K562 (cell line): ENCODE measurements around the gene TOMM22. TPM values are rescaled to one million over a fixed set of nuclear protein-coding genes. Genes with fewer than 3 reads are reported as not detected.

Experiments used
- CREBBP ChIP-seq: IDR thresholded peaks from one replicate; pipeline ENCODE4 v1.6.1; 2012; ENCODE audit warnings: low read depth, mild to moderate bottlenecking, control low read depth, inconsistent platforms, low read length
- FOSL1 ChIP-seq: fragments of 200-800 bp; sonication (Bioruptor generic); conservative IDR thresholded peaks from 2 replicates; pipeline ENCODE4 v1.6.1; 2016; ENCODE audit warnings: missing genetic modification characterization, missing compliant biosample characterization
- GABPA ChIP-seq: fragments of 200-800 bp; sonication (Bioruptor generic); conservative IDR thresholded peaks from 2 replicates; pipeline ENCODE4 v1.6.1; 2016; ENCODE audit warnings: low read depth, missing genetic modification characterization, missing compliant biosample characterization
- GTF2E2 ChIP-seq: fragments of 200-800 bp; sonication (Bioruptor generic); IDR thresholded peaks from 2 replicates; pipeline ENCODE4 v1.6.1; 2016; ENCODE audit warnings: missing genetic modification characterization, missing compliant biosample characterization
- HDAC3 ChIP-seq: fragments of 450-650 bp; IDR thresholded peaks from 2 replicates; pipeline ENCODE4 v1.6.1; 2018; ENCODE audit warnings: borderline replicate concordance, mild to moderate bottlenecking, moderate library complexity; ENCODE audit not compliant: partially characterized antibody
- HDAC8 ChIP-seq: fragments of 450-650 bp; IDR thresholded peaks from 2 replicates; pipeline ENCODE4 v1.6.1; 2016; ENCODE audit warnings: mild to moderate bottlenecking, missing genetic modification characterization, moderate library complexity, missing compliant biosample characterization
- HMGN3 ChIP-seq: IDR thresholded peaks from 2 replicates; pipeline ENCODE4 v1.6.1; 2011; ENCODE audit warnings: borderline replicate concordance, low read depth, mild to moderate bottlenecking, mixed read lengths, low read length; ENCODE audit not compliant: insufficient read length; ENCODE audit errors: extremely low read depth
- JUND ChIP-seq, 2 experiments: IDR thresholded peaks; 2 replicates in 1 of 2; 3 replicates in 1 of 2; pipeline ENCODE4 v1.6.1; 2011; ENCODE audit warnings: borderline replicate concordance in 2 of 2, low read depth in 2 of 2, low read length in 2 of 2, improper control_type of control experiment in 1 of 2, missing biosample characterization in 1 of 2, missing genetic modification characterization in 1 of 2, missing genetic modification reagents in 1 of 2
- KDM5B ChIP-seq: fragments of 200-600 bp; sonication (generic); IDR thresholded peaks from 2 replicates; pipeline ENCODE4 v1.6.1; 2012; ENCODE audit warnings: low read depth, mild to moderate bottlenecking, moderate library complexity, low read length, control low read depth, inconsistent platforms; ENCODE audit not compliant: insufficient replicate concordance
- MAZ ChIP-seq, 2 experiments: fragments of 450-650 bp in 1 of 2; sonication (generic) in 1 of 2; formaldehyde crosslinking; IDR thresholded peaks in 1 of 2; conservative IDR thresholded peaks in 1 of 2; 2 replicates each; pipeline versions ENCODE4 v1.4.0 to v1.5.0; 2020; ENCODE audit warnings: mild to moderate bottlenecking in 1 of 2, missing genetic modification reagents in 1 of 2
- NBN ChIP-seq: fragments of 450-650 bp; IDR thresholded peaks from 2 replicates; pipeline ENCODE4 v1.6.1; 2016; ENCODE audit warnings: low read depth, mild to moderate bottlenecking
- NFIC ChIP-seq: fragments of 450-650 bp; IDR thresholded peaks from 2 replicates; pipeline ENCODE4 v1.6.1; 2017; ENCODE audit warnings: mild to moderate bottlenecking, inconsistent platforms
- NONO ChIP-seq, 2 experiments: fragments of 200-400 bp in 1 of 2; fragments of 450-650 bp in 1 of 2; formaldehyde crosslinking in 1 of 2; IDR thresholded peaks; 2 replicates each; pipeline ENCODE4 v1.6.1; 2017; ENCODE audit warnings: low read depth in 2 of 2, mild to moderate bottlenecking in 2 of 2, moderate library complexity in 2 of 2, low read length in 1 of 2
- POLR2B ChIP-seq: fragments of 450-650 bp; IDR thresholded peaks from 2 replicates; pipeline ENCODE4 v1.6.1; 2018; ENCODE audit warnings: low read depth; ENCODE audit not compliant: partially characterized antibody
- PTRF ChIP-seq: fragments of 450-650 bp; IDR thresholded peaks from 2 replicates; pipeline ENCODE4 v1.6.1; 2016; ENCODE audit warnings: mild to moderate bottlenecking, missing genetic modification characterization, missing compliant biosample characterization
- THAP12 ChIP-seq: fragments of 250-450 bp; sonication (Bioruptor Pico); IDR thresholded peaks from 2 replicates; pipeline ENCODE4 v1.9.0; 2021; ENCODE audit warnings: mild to moderate bottlenecking, inconsistent platforms
- YY1 ChIP-seq, 3 experiments: IDR thresholded peaks; 2 replicates each; pipeline ENCODE4 v1.6.1; 2011; ENCODE audit warnings: low read length in 2 of 3, mild to moderate bottlenecking in 2 of 3, moderate library complexity in 2 of 3, borderline replicate concordance in 1 of 3, control low read depth in 1 of 3, low read depth in 1 of 3; ENCODE audit not compliant: insufficient read depth in 3 of 3, insufficient replicate concordance in 2 of 3, control insufficient read depth in 1 of 3, insufficient read length in 1 of 3; ENCODE audit errors: extremely low read depth in 1 of 3
- ZBTB7A ChIP-seq: IDR thresholded peaks from 2 replicates; pipeline ENCODE4 v1.6.1; 2011; ENCODE audit warnings: low read depth, mild to moderate bottlenecking, low read length, moderate library complexity, borderline replicate concordance; ENCODE audit not compliant: control insufficient read depth
- ZEB2 ChIP-seq: fragments of 450-650 bp; IDR thresholded peaks from 2 replicates; pipeline ENCODE4 v1.6.1; 2016
- ZNF395 ChIP-seq: fragments of 200-800 bp; sonication (Bioruptor generic); IDR thresholded peaks from 2 replicates; pipeline ENCODE4 v1.6.1; 2017; ENCODE audit warnings: missing genetic modification characterization, missing compliant biosample characterization
- ZNF584 ChIP-seq: fragments of 200-800 bp; sonication (Bioruptor generic); IDR thresholded peaks from 2 replicates; pipeline ENCODE4 v1.6.1; 2016; ENCODE audit warnings: low read depth, mild to moderate bottlenecking, missing genetic modification characterization, missing compliant biosample characterization
- polyA plus RNA-seq, 8 experiments: library from polyadenylated mRNA; depleted of rRNA in 4 of 8; stranded (reverse) in 5 of 8; unstranded in 3 of 8; fragments of >200 nt; fragmentation: Nextera tagmentation in 2 of 8; fragmentation: Illumina TruSeq in 1 of 8; extraction: Ambion mirVana in 2 of 8; extraction: Trizol in 1 of 8; gene quantifications; 2 replicates each; pipeline versions ENCODE4 v1.2.1 to v1.2.3, GENCODE V29; 2011 to 2014; ENCODE audit warnings: inconsistent platforms in 1 of 8, missing spikeins in 1 of 8
- total RNA-seq, 7 experiments: library from RNA; depleted of rRNA in 6 of 7; stranded (reverse); fragments of >200 nt in 6 of 7; fragmentation: Illumina TruSeq in 2 of 7; extraction: Trizol in 2 of 7; gene quantifications; 2 replicates each; pipeline versions ENCODE4 v1.2.1 to v1.2.3, GENCODE V29; 2011 to 2021; ENCODE audit warnings: low replicate concordance in 1 of 7

The TOMM22 gene
- total and polyA plus RNA-seq, 9 of the 15 experiments (the other 6 are each of a cell fraction or from before 2014, with no cell fraction given): 25.8 to 108 (median 73.8) TPM

- TF ChIP-seq THAP12 (CRISPR knock-in tag) (peak; percentile 80; the same call in 1 of the 2 replicates), PTRF (tag) (no peak), POLR2B (no peak), ZNF395 (CRISPR knock-in tag) (peak; percentile 84), FOSL1 (tag) (peak; percentile 75), ZBTB7A (peak; percentile 59; the same call in 1 of the 2 replicates), YY1 (IDR thresholded peaks at IDR 0.05; ENCODE audit: borderline replicate concordance in 1 of 3, control insufficient read depth in 1 of 3, extremely low read depth in 1 of 3, insufficient read depth in 3 of 3, insufficient read length in 1 of 3, insufficient replicate concordance in 2 of 3, low read depth in 1 of 3, low read length in 2 of 3) (peak in 1 of 3 experiments; percentile 21), KDM5B (peak; percentile 64), ZEB2 (peak; percentile 88), CREBBP (no peak), HDAC8 (tag) (no peak), HDAC3 (no peak), GTF2E2 (tag) (peak; percentile 50; the same call in 1 of the 2 replicates), GABPA (tag) (peak; percentile 84), JUND (IDR thresholded peaks at IDR 0.05; ENCODE audit: borderline replicate concordance, low read depth, low read length) (peak; percentile 97), JUND (tag; IDR thresholded peaks at IDR 0.05; ENCODE audit: borderline replicate concordance, low read depth, low read length) (peak; percentile 89; the same call in 2 of the 3 replicates), NFIC (peak; percentile 30; the same call in 1 of the 2 replicates), NBN (0 out of 2 replicates have a peak, but pooled peaks have one; percentile 22), HMGN3 (peak; percentile 82), MAZ (CRISPR knock-in tag; conservative IDR thresholded peaks at IDR 0.05 in 1 of 2, IDR thresholded peaks at IDR 0.05 in 1 of 2) (peak; percentile 88 to 98), NONO (IDR thresholded peaks at IDR 0.05; ENCODE audit: low read depth in 2 of 2, low read length in 1 of 2) (peak; percentile 44 to 64; a peak in 2 of 4 replicates), ZNF584 (0 out of 2 replicates have a peak, but pooled peaks have one; percentile 56)
These were observed 19.3 kb downstream of the TOMM22 start, which contains the start of gene JOSD1 (continued) for GRCh38 chr22:38700789-38701628.
